H1 (cell line): ENCODE results near the gene GON4L. TPM values are rescaled to one million over a fixed set of nuclear protein-coding genes. Genes with fewer than 3 reads are reported as not detected.
"Not testable (repeated sequence)": the region's sequence is repeated elsewhere in the genome, so short reads cannot be mapped to it uniquely, and the experiment has no call there.

Experiments used
- CTCF ChIA-PET: fragments of 300-600 bp; sonication (Branson Sonifier 250); formaldehyde crosslinking; loops from one replicate; lab custom pipeline; 2021; ENCODE audit not compliant: partially characterized antibody; lab: Charles Lee
- POLR2A ChIA-PET: fragments of 300-600 bp; sonication (Branson Sonifier 250); formaldehyde crosslinking; loops from one replicate; lab custom pipeline; 2021; ENCODE audit warnings: inconsistent platforms; ENCODE audit not compliant: partially characterized antibody; lab: Charles Lee
- DNase-seq, 2 experiments: peaks; one replicate each; pipeline versions ENCODE4 v3.0.0 to v3.0.0-alpha.2; 2010 to 2022; ENCODE audit warnings: low spot score in 2 of 2, low read depth in 1 of 2, mixed read lengths in 1 of 2
- FAIRE-seq: peaks from 2 replicates; lab custom pipeline; 2011; peaks lifted over from hg19 to GRCh38; lab: Jason Lieb, UNC
- H2AFZ ChIP-seq: 2 replicates; pipeline ENCODE4 v1.8.1; 2012; ENCODE audit warnings: low read length, inconsistent platforms
- H2AK5ac ChIP-seq: 2 replicates; pipeline ENCODE4 v1.6.1; 2013; ENCODE audit warnings: low read depth, low read length
- H2BK120ac ChIP-seq: replicated peaks from 2 replicates; pipeline ENCODE3; 2013; ENCODE audit warnings: low read depth, low read length, inconsistent platforms
- H2BK12ac ChIP-seq: 2 replicates; pipeline ENCODE4 v1.6.1; 2013; ENCODE audit warnings: low read depth, low read length
- H2BK15ac ChIP-seq: 2 replicates; pipeline ENCODE4 v1.6.1; 2013; ENCODE audit warnings: low read length
- H2BK20ac ChIP-seq: 2 replicates; pipeline ENCODE4 v1.6.1; 2013; ENCODE audit warnings: low read length
- H2BK5ac ChIP-seq: 2 replicates; pipeline ENCODE4 v1.6.1; 2013; ENCODE audit warnings: low read depth, low read length
- H3K14ac ChIP-seq: 2 replicates; pipeline ENCODE4 v1.6.1; 2013; ENCODE audit warnings: inconsistent platforms; ENCODE audit not compliant: insufficient read length
- H3K18ac ChIP-seq: 2 replicates; pipeline ENCODE4 v1.6.1; 2013; ENCODE audit warnings: low read length; ENCODE audit errors: extremely low read depth
- H3K23ac ChIP-seq: 2 replicates; pipeline ENCODE4 v1.6.1; 2013; ENCODE audit warnings: inconsistent platforms; ENCODE audit not compliant: insufficient read length
- H3K23me2 ChIP-seq: 2 replicates; pipeline ENCODE4 v1.6.1; 2013; ENCODE audit warnings: low read depth, low read length
- H3K27ac ChIP-seq: 2 replicates; pipeline ENCODE4 v1.6.1; 2011; ENCODE audit warnings: low read depth, low read length, inconsistent platforms
- H3K27me3 ChIP-seq, 4 experiments: replicated peaks in 1 of 4; 1 replicate in 1 of 4; 2 replicates in 3 of 4; pipeline versions ENCODE4 v1.6.1 to v1.8.1; 2011 to 2013; ENCODE audit warnings: low read length in 3 of 4, mild to moderate bottlenecking in 3 of 4, inconsistent platforms in 2 of 4, mixed read lengths in 2 of 4, moderate library complexity in 1 of 4; ENCODE audit not compliant: control insufficient read depth in 3 of 4, insufficient read depth in 3 of 4; ENCODE audit errors: extremely low read depth in 1 of 4
- H3K36me3 ChIP-seq, 4 experiments: 2 replicates each; pipeline versions ENCODE4 v1.6.1 to v1.8.1; 2011 to 2013; ENCODE audit warnings: mild to moderate bottlenecking in 4 of 4, low read length in 3 of 4, moderate library complexity in 2 of 4, control low read depth in 1 of 4, inconsistent platforms in 1 of 4; ENCODE audit not compliant: insufficient read depth in 4 of 4, control insufficient read depth in 2 of 4
- H3K4ac ChIP-seq: replicated peaks from 2 replicates; pipeline ENCODE3; 2013; ENCODE audit warnings: low read length, low read depth, mixed read lengths, inconsistent platforms; ENCODE audit not compliant: insufficient read length
- H3K4me1 ChIP-seq, 4 experiments: replicated peaks in 1 of 4; 1 replicate in 1 of 4; 2 replicates in 3 of 4; pipeline versions ENCODE4 v1.6.1 to v1.8.1; 2011 to 2013; ENCODE audit warnings: low read length in 3 of 4, inconsistent platforms in 2 of 4, mixed read lengths in 1 of 4; ENCODE audit not compliant: insufficient read depth in 4 of 4, control insufficient read depth in 3 of 4
- H3K4me2 ChIP-seq, 2 experiments: 2 replicates each; pipeline versions ENCODE4 v1.6.1 to v1.8.1; 2011 to 2013; ENCODE audit warnings: low read depth in 2 of 2, low read length in 2 of 2, control low read depth in 1 of 2, inconsistent platforms in 1 of 2, mild to moderate bottlenecking in 1 of 2; ENCODE audit not compliant: insufficient read depth in 1 of 2
- H3K4me3 ChIP-seq, 4 experiments: fragments of 200-600, 300-600 bp in 1 of 4; sonication (generic), shearing (Covaris generic), sonication (Bioruptor Twin) in 1 of 4; 2 replicates each; pipeline versions ENCODE4 v1.5.1 to v1.8.1; 2011 to 2016; ENCODE audit warnings: low read length in 4 of 4, low read depth in 3 of 4, control low read depth in 2 of 4, inconsistent platforms in 2 of 4, mild to moderate bottlenecking in 2 of 4, mixed read lengths in 1 of 4, moderate library complexity in 1 of 4; ENCODE audit not compliant: insufficient read depth in 2 of 4; ENCODE audit errors: extremely low read depth in 1 of 4
- H3K56ac ChIP-seq: replicated peaks from 2 replicates; pipeline ENCODE3; 2013; ENCODE audit warnings: low read depth, mild to moderate bottlenecking, mixed read lengths, low read length, inconsistent platforms; ENCODE audit not compliant: insufficient read length
- H3K79me1 ChIP-seq: 2 replicates; pipeline ENCODE4 v1.6.1; 2013; ENCODE audit warnings: low read depth, low read length, control low read depth
- H3K79me2 ChIP-seq, 2 experiments: 2 replicates each; pipeline versions ENCODE4 v1.6.1 to v1.8.1; 2012 to 2013; ENCODE audit warnings: low read length in 2 of 2, mild to moderate bottlenecking in 2 of 2, inconsistent platforms in 1 of 2; ENCODE audit not compliant: insufficient read depth in 2 of 2, control insufficient read depth in 1 of 2
- H3K9ac ChIP-seq, 4 experiments: replicated peaks in 1 of 4; 1 replicate in 1 of 4; 2 replicates in 3 of 4; pipeline versions ENCODE4 v1.6.1 to v1.8.1; 2011 to 2013; ENCODE audit warnings: low read depth in 3 of 4, low read length in 3 of 4, control low read depth in 2 of 4, mild to moderate bottlenecking in 2 of 4, moderate library complexity in 2 of 4, inconsistent platforms in 1 of 4; ENCODE audit errors: extremely low read depth in 1 of 4
- H3K9me3 ChIP-seq, 2 experiments: 2 replicates each; pipeline versions ENCODE4 v1.6.1 to v1.8.1; 2012 to 2013; ENCODE audit warnings: mild to moderate bottlenecking in 2 of 2, moderate library complexity in 2 of 2, control low read depth in 1 of 2, inconsistent platforms in 1 of 2, low read depth in 1 of 2, low read length in 1 of 2, mixed read lengths in 1 of 2; ENCODE audit not compliant: insufficient read depth in 2 of 2
- H4K20me1 ChIP-seq, 2 experiments: replicated peaks in 1 of 2; 2 replicates each; pipeline versions ENCODE3 to v1.8.1; 2011 to 2013; ENCODE audit warnings: inconsistent platforms in 2 of 2, low read length in 2 of 2, mild to moderate bottlenecking in 1 of 2; ENCODE audit not compliant: insufficient read depth in 2 of 2, control insufficient read depth in 1 of 2
- H4K5ac ChIP-seq: 2 replicates; pipeline ENCODE4 v1.6.1; 2013; ENCODE audit warnings: low read length, low read depth, mixed read lengths, inconsistent platforms; ENCODE audit not compliant: insufficient read length
- H4K8ac ChIP-seq: 2 replicates; pipeline ENCODE4 v1.8.0; 2013; ENCODE audit warnings: mild to moderate bottlenecking, moderate library complexity, low read length, inconsistent platforms; ENCODE audit not compliant: insufficient read depth; ENCODE audit errors: extremely low read depth
- H4K91ac ChIP-seq: replicated peaks from 2 replicates; pipeline ENCODE3; 2013; ENCODE audit warnings: low read length, mixed read lengths, inconsistent platforms; ENCODE audit not compliant: insufficient read length
- WGBS, 2 experiments: shearing (Covaris generic) in 1 of 2; methylation state at CpG; one replicate each; pipeline versions ENCODE4 v1.1.6 to v1.1.7; 2013 to 2015; ENCODE audit warnings: low lambda C conversion rate in 2 of 2, mixed read lengths in 2 of 2, inconsistent platforms in 1 of 2, low coverage in 1 of 2, missing lambda C conversion rate in 1 of 2; ENCODE audit not compliant: insufficient replicate concordance in 2 of 2, insufficient coverage in 1 of 2, insufficient read length in 1 of 2; ENCODE audit errors: extremely low coverage in 1 of 2, missing lambda C conversion rate in 1 of 2; 5-methylcytosine and 5-hydroxymethylcytosine counted together
- polyA plus RNA-seq, 7 experiments: library from polyadenylated mRNA; depleted of rRNA in 3 of 7; stranded (reverse) in 5 of 7; unstranded in 2 of 7; fragments of >200 nt in 5 of 7; fragments of 200-250 nt in 2 of 7; gene quantifications; 1 replicate in 5 of 7; 2 replicates in 1 of 7; 4 replicates in 1 of 7; pipeline versions ENCODE4 v1.2.1 to v1.2.3, GENCODE V29; 2011 to 2013; ENCODE audit warnings: missing spikeins in 2 of 7, mixed read lengths in 2 of 7
- total RNA-seq: library from RNA; stranded (reverse); fragmentation: NEBNext Ultra II Directional; extraction: Animal tissue kit (Norgen Biotek cat#: 25700); gene quantifications from 2 replicates; pipeline ENCODE4 v1.2.1, GENCODE V29; 2021

GON4L gene
- total and polyA plus RNA-seq, 2 of the 8 experiments (the other 6 are each of a cell fraction or from before 2014, with no cell fraction given): 26.2 to 52.1 TPM

DNA sequence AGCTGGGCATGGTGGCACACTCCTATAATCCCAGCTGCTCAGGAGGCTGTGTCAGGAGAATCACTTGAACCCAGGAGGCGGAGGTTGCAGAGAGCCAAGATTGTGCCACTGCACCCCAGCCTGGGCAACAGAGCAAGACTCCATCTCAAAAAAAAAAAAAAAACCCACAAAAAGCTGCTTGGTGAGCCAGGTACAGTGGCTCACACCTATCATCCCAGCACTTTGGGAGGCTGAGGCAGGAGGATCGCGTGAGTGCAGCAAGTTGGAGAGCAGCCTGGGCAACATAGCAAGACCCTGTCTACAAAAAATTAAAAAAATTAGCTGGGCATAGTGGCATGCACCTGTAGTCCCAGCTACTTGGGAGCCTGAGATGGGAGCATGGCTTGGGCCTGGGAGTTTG, 142.0 kb downstream of the GON4L start:
- H2AK5ac ChIP-seq, H3K27ac ChIP-seq, H3K4me3 ChIP-seq, H3K36me3 ChIP-seq, H3K23me2 ChIP-seq, H3K4me2 ChIP-seq, H3K56ac ChIP-seq, H4K20me1 ChIP-seq, H4K8ac ChIP-seq, H3K23ac ChIP-seq, H2BK12ac ChIP-seq, H2AFZ ChIP-seq, H3K9ac ChIP-seq, POLR2A ChIA-PET, H2BK5ac ChIP-seq, H3K18ac ChIP-seq, H4K5ac ChIP-seq, H4K91ac ChIP-seq, H3K4ac ChIP-seq, DNase-seq, H3K14ac ChIP-seq, H2BK20ac ChIP-seq, H3K79me1 ChIP-seq, H2BK120ac ChIP-seq, H2BK15ac ChIP-seq, H3K27me3 ChIP-seq, FAIRE-seq, H3K9me3 ChIP-seq, H3K4me1 ChIP-seq, H3K79me2 ChIP-seq: not testable (repeated sequence)
- CTCF ChIA-PET: interaction anchor here (0.6 to 3.6 kb wide), 2 partner anchors 11 to 308 kb away, joined by 4 to 15 read pairs; no protein-coding TSS in a partner anchor
- WGBS, 2 experiments: 100% methylated on average over 3 of the region's 3 CpGs; no CpG with 5 or more reads in 1 of the 2 experiments
